CD4-positive, alpha-beta T cell (primary cell): Measurements from ENCODE around the gene PSMD5. TPM values are rescaled to one million over a fixed set of nuclear protein-coding genes. Genes with fewer than 3 reads are reported as not detected.

Experiments
- ATAC-seq: fragments of 200-7000 bp; cut with Tn5 transposase; one replicate; pipeline ENCODE4 v1.10.0; 2022; ENCODE audit warnings: mild to moderate bottlenecking; ENCODE audit not compliant: poor library complexity
- CTCF ChIA-PET: fragments of 350-600 bp; sonication (Branson Sonifier 250); formaldehyde crosslinking; loops from one replicate; lab custom pipeline; 2021; ENCODE audit warnings: antibody characterized with exemption, inconsistent platforms; lab: Charles Lee
- POLR2A ChIA-PET: fragments of 350-600 bp; sonication (Branson Sonifier 250); formaldehyde crosslinking; loops from one replicate; lab custom pipeline; 2021; ENCODE audit warnings: antibody characterized with exemption, inconsistent platforms; lab: Charles Lee
- DNase-seq, 14 experiments: peaks; one replicate each; pipeline ENCODE4 v3.0.0-alpha.2; 2013 to 2020; ENCODE audit warnings: mixed read lengths in 2 of 14
- H3K27ac ChIP-seq, 2 donors: one replicate each; pipeline versions ENCODE4 v1.5.1 to v1.7.0; 2013; ENCODE audit warnings: low read length in 2 of 2, low read depth in 1 of 2, mild to moderate bottlenecking in 1 of 2
- H3K27me3 ChIP-seq, 2 experiments: 1 replicate in 1 of 2; 2 replicates in 1 of 2; pipeline versions ENCODE4 v1.6.1 to v1.7.0; 2013; ENCODE audit warnings: low read length in 2 of 2, control low read depth in 1 of 2, mild to moderate bottlenecking in 1 of 2, moderate library complexity in 1 of 2; ENCODE audit not compliant: insufficient read depth in 2 of 2, control insufficient read depth in 1 of 2
- H3K36me3 ChIP-seq: one replicate; pipeline ENCODE4 v1.6.1; 2013; ENCODE audit warnings: low read length, control low read depth; ENCODE audit not compliant: insufficient read depth
- H3K4me1 ChIP-seq: one replicate; pipeline ENCODE4 v1.6.1; 2013; ENCODE audit warnings: low read length, control low read depth; ENCODE audit not compliant: insufficient read depth
- H3K4me3 ChIP-seq: one replicate; pipeline ENCODE4 v1.5.1; 2013; ENCODE audit warnings: mild to moderate bottlenecking, low read length, moderate library complexity
- H3K9me3 ChIP-seq, 2 experiments: 1 replicate in 1 of 2; 2 replicates in 1 of 2; pipeline versions ENCODE4 v1.6.1 to v1.7.0; 2013; ENCODE audit warnings: low read length in 2 of 2, mild to moderate bottlenecking in 2 of 2, control low read depth in 1 of 2, moderate library complexity in 1 of 2; ENCODE audit not compliant: control insufficient read depth in 1 of 2, insufficient read depth in 1 of 2
- H3K27ac Mint-ChIP-seq: one replicate; pipeline ENCODE4 v1.8.0; 2020; ENCODE audit warnings: mixed read lengths
- H3K27me3 Mint-ChIP-seq: one replicate; pipeline ENCODE4 v1.8.0; 2021; ENCODE audit warnings: mixed read lengths
- H3K36me3 Mint-ChIP-seq: one replicate; pipeline ENCODE4 v1.8.0; 2021; ENCODE audit warnings: low read depth, mixed read lengths
- H3K4me1 Mint-ChIP-seq: one replicate; pipeline ENCODE4 v1.8.0; 2021; ENCODE audit warnings: low read depth, mixed read lengths
- H3K4me3 Mint-ChIP-seq: one replicate; pipeline ENCODE4 v1.8.0; 2020; ENCODE audit warnings: mild to moderate bottlenecking, mixed read lengths
- H3K9me3 Mint-ChIP-seq: one replicate; pipeline ENCODE4 v1.8.0; 2020; ENCODE audit warnings: mixed read lengths
- CTCF ChIP-seq: fragments of 200-600 bp; IDR thresholded peaks from one replicate; pipeline ENCODE4 v1.8.0; 2022; ENCODE audit warnings: antibody characterized with exemption, mild to moderate bottlenecking
- intact Hi-C, 2 experiments: fragments of 100-400 bp; cut with DNase I in 1 of 2; cut with micrococcal nuclease in 1 of 2; formaldehyde crosslinking; loops; one replicate each; pipeline versions ENCODE4 v1.15.1 to v1.9.0; 2023 to 2025; cut with DNase I, micrococcal nuclease
- total RNA-seq, 174 experiments: library from RNA in 2 of 174; stranded (reverse) in 2 of 174; gene quantifications; one replicate each; pipeline ENCODE4 v1.2.3 and lab custom pipeline; 2021 to 2026

Gene PSMD5
- total RNA-seq, 2 experiments from 2014 or later: 35.4 to 44.3 TPM

- no peak overlapping the region for H3K4me3 Mint-ChIP-seq
- no peak overlapping the region for H3K4me3 ChIP-seq
- ChIA-PET POLR2A (interaction anchor here (1.7 kb wide), 1 partner anchor 9 kb away, joined by 5 read pairs; the partner anchor contains the start of gene FBXW2), CTCF (no interaction called here)
- intact Hi-C loops: no loop called here
- H3K9me3 ChIP-seq: no peaks in the 10 kb centered on the region
- peaks cover 68% of the 10 kb centered on the region for H3K4me1 Mint-ChIP-seq
- peak in 2 of 14 experiments; percentile 45 to 55 for DNase-seq
- no peaks in the 10 kb centered on the region for H3K9me3 Mint-ChIP-seq
- H3K27me3 ChIP-seq: no peaks in the 10 kb centered on the region
- H3K27ac ChIP-seq: no peak overlapping the region
- no peak for ATAC-seq
- no peaks in the 10 kb centered on the region for H3K27me3 Mint-ChIP-seq
- TF ChIP-seq CTCF: no peak
- no peak overlapping the region for H3K27ac Mint-ChIP-seq
- peaks cover 39% of the 10 kb centered on the region for H3K36me3 ChIP-seq
- H3K36me3 Mint-ChIP-seq: peaks cover 69% of the 10 kb centered on the region
- H3K4me1 ChIP-seq: peaks cover 15% of the 10 kb centered on the region
Observed at GRCh38 chr9:120783602-120784047, 59.1 kb downstream of the PSMD5 start.

- Histone ChIP-seq H3K4me1 (peaks cover 10% of the 10 kb centered on the region), H3K36me3 (peaks cover 50% of the 10 kb centered on the region), H3K4me3 (no peak overlapping the region), H3K27ac (no peak overlapping the region), H3K27me3 (no peaks in the 10 kb centered on the region), H3K9me3 (no peaks in the 10 kb centered on the region)
- no peak for ATAC-seq
- ChIA-PET CTCF (no interaction called here), POLR2A (no interaction called here)
- Mint-ChIP-seq H3K4me3 (no peak overlapping the region), H3K36me3 (peaks cover 69% of the 10 kb centered on the region), H3K27ac (peak overlapping the region; percentile 40), H3K9me3 (no peaks in the 10 kb centered on the region), H3K4me1 (peaks cover 47% of the 10 kb centered on the region), H3K27me3 (no peaks in the 10 kb centered on the region)
- no peak for TF ChIP-seq CTCF
- DNase-seq: no peak
- intact Hi-C loops: no loop called here
Observed at GRCh38 chr9:120781236-120781635, 61.5 kb downstream of the PSMD5 start.

- TF ChIP-seq CTCF: no peak
- H3K36me3 ChIP-seq: peaks cover 55% of the 10 kb centered on the region
- POLR2A ChIA-PET: no interaction called here
- H3K9me3 ChIP-seq: no peaks in the 10 kb centered on the region
- peak in 1 of 14 experiments; percentile 15 for DNase-seq
- no peaks in the 10 kb centered on the region for H3K27me3 ChIP-seq
- intact Hi-C loops: no loop called here
- H3K4me1 Mint-ChIP-seq: peaks cover 40% of the 10 kb centered on the region
- no peak overlapping the region for H3K27ac ChIP-seq
- no peak overlapping the region for H3K4me3 ChIP-seq
- CTCF ChIA-PET: no interaction called here
- no peaks in the 10 kb centered on the region for H3K27me3 Mint-ChIP-seq
- no peak overlapping the region for H3K27ac Mint-ChIP-seq
- no peak overlapping the region for H3K4me3 Mint-ChIP-seq
- peaks cover 71% of the 10 kb centered on the region for H3K36me3 Mint-ChIP-seq
- ATAC-seq: no peak
- H3K9me3 Mint-ChIP-seq: no peaks in the 10 kb centered on the region
- H3K4me1 ChIP-seq: peaks cover 6% of the 10 kb centered on the region
Observed at GRCh38 chr9:120780367-120780766, 62.4 kb downstream of the PSMD5 start.
